BJ (cell line): Measurements from ENCODE around the gene MFAP5. TPM values are rescaled to one million over a fixed set of nuclear protein-coding genes. Genes with fewer than 3 reads are reported as not detected.

Experiments
- CTCF ChIA-PET: fragments of 350-600 bp; formaldehyde crosslinking; extraction: SDS; loops from one replicate; lab custom pipeline; 2021; ENCODE audit warnings: antibody characterized with exemption, inconsistent platforms; lab: Yijun Ruan, JAX
- POLR2A ChIA-PET: fragments of 300-600 bp; sonication (Branson Sonifier 250); formaldehyde crosslinking; extraction: SDS; loops from one replicate; lab custom pipeline; 2021; ENCODE audit warnings: antibody characterized with exemption; lab: Charles Lee
- DNase-seq: peaks from one replicate; pipeline ENCODE4 v3.0.0-alpha.2; 2011; ENCODE audit warnings: low read depth
- H3K27me3 ChIP-seq: 2 replicates; pipeline ENCODE4 v1.6.0; 2011; ENCODE audit warnings: low read length; ENCODE audit not compliant: control insufficient read depth, insufficient read depth
- H3K36me3 ChIP-seq: 2 replicates; pipeline ENCODE4 v1.5.1; 2011; ENCODE audit warnings: low read length; ENCODE audit not compliant: control insufficient read depth, insufficient read depth
- H3K4me3 ChIP-seq: 2 replicates; pipeline ENCODE4 v1.5.1; 2011; ENCODE audit warnings: low read depth, mild to moderate bottlenecking, control low read depth, low read length
- CTCF ChIP-seq: IDR thresholded peaks from 2 replicates; pipeline ENCODE4 v1.5.1; 2011; ENCODE audit warnings: low read depth, mild to moderate bottlenecking, control low read depth, inconsistent platforms, low read length, moderate library complexity; ENCODE audit not compliant: insufficient read depth
- polyA plus RNA-seq: library from polyadenylated mRNA; depleted of rRNA; stranded (reverse); fragments of >200 nt; gene quantifications from 2 replicates; pipeline ENCODE4 v1.2.3, GENCODE V29; 2011; rRNA removed
- small RNA-seq: library from RNA; depleted of rRNA; stranded (forward); fragments of <200 nt; gene quantifications from one replicate; pipeline ENCODE3, GENCODE V24; 2012; ENCODE audit warnings: low replicate concordance, low read depth; ENCODE audit not compliant: insufficient read length

MFAP5 gene
- polyA plus RNA-seq, 1 experiment: 172 TPM

- no peak for DNase-seq
These were observed 57.6 kb downstream of the MFAP5 start for GRCh38 chr12:8605057-8605456.

GRCh38 chr12:8603856-8604255 lies 58.8 kb downstream of the MFAP5 start:
- Histone ChIP-seq H3K36me3 (no peaks in the 10 kb centered on the region), H3K4me3 (no peak overlapping the region), H3K27me3 (no peaks in the 10 kb centered on the region)
- CTCF ChIA-PET: no interaction called here
- POLR2A ChIA-PET: no interaction called here
- no peak for DNase-seq
- TF ChIP-seq CTCF: no peak

More at GRCh38 chr12:8605057-8605456, 57.6 kb downstream of the MFAP5 start:
- Histone ChIP-seq H3K36me3 (no peaks in the 10 kb centered on the region), H3K27me3 (no peaks in the 10 kb centered on the region), H3K4me3 (no peak overlapping the region)
- ChIA-PET CTCF (interaction anchor here (0.6 kb wide), 1 partner anchor 11 kb away, joined by 3 read pairs; no protein-coding TSS in a partner anchor), POLR2A (no interaction called here)
- no peak for TF ChIP-seq CTCF

- ChIA-PET CTCF (no interaction called here), POLR2A (no interaction called here)
- H3K27me3 ChIP-seq: no peaks in the 10 kb centered on the region
- no peaks in the 10 kb centered on the region for H3K36me3 ChIP-seq
- DNase-seq: no peak
- TF ChIP-seq CTCF: no peak
- no peak overlapping the region for H3K4me3 ChIP-seq
These were observed 59.3 kb downstream of the MFAP5 start for GRCh38 chr12:8603286-8603685.

DNA sequence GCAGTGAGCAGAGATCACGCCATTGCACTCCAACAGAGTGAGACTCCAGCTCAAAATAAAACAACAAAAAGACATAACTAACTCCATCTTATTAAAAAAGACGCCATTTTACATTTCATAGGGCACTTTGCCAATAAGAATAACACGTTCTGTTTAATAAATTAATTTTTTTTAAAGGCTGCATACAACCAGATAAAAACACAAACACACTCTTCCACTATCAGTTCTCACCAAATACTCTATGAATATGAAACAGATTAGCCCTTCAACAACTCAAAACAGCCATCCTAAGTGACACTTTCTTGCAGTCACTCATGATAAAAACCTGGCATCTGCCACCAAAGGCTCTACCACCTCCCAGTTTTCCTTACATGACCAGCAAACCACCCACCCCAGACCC lies 66.1 kb downstream of the MFAP5 start:
- H3K36me3 ChIP-seq: no peaks in the 10 kb centered on the region
- no peaks in the 10 kb centered on the region for H3K27me3 ChIP-seq
- DNase-seq: no peak
- TF ChIP-seq CTCF: no peak
- POLR2A ChIA-PET: no interaction called here
- no peak overlapping the region for H3K4me3 ChIP-seq
- CTCF ChIA-PET: interaction anchor here (5.3 kb wide), 1 partner anchor 13 kb away, joined by 20 read pairs; no protein-coding TSS in a partner anchor

Small RNAs within 50 kb of the gene (small RNA-seq; reads per million reads assigned to genes)
- gene RF00564: not detected

Other genes with a start within 250 kb of the MFAP5 start
- not detected in 2 replicates for gene CLEC6A, start 206.9 kb downstream of the MFAP5 start, polyA plus RNA-seq
- gene CLEC4D, start 149.3 kb downstream of the MFAP5 start, polyA plus RNA-seq: not detected in 2 replicates
- gene CLEC4E, start 121.9 kb downstream of the MFAP5 start, polyA plus RNA-seq: not detected in 2 replicates
- not detected in 2 replicates for gene AICDA, start 50.0 kb downstream of the MFAP5 start, polyA plus RNA-seq
- 9.7 and 17.4 TPM in 2 replicates for gene RIMKLB, start 35.2 kb upstream of the MFAP5 start, polyA plus RNA-seq
- not detected in 2 replicates for gene A2ML1, start 159.8 kb upstream of the MFAP5 start, polyA plus RNA-seq